Smooth muscle cell (in vitro differentiated cells): ENCODE data around the gene PDE3B. TPM values are rescaled to one million over a fixed set of nuclear protein-coding genes. Genes with fewer than 3 reads are reported as not detected.

Source experiments
- DNase-seq: peaks from one replicate; lab custom pipeline; 2025; ENCODE audit not compliant: unreplicated experiment; lab: John Stamatoyannopoulos, UW
- H2AFZ ChIP-seq: fragments of 200-600 bp; sonication (generic); 2 replicates; pipeline ENCODE4 v1.6.0; 2016; ENCODE audit warnings: antibody characterized with exemption, low read depth, mild to moderate bottlenecking
- H3F3A ChIP-seq: fragments of 200-600 bp; sonication (generic); 2 replicates; pipeline ENCODE4 v1.6.0; 2017; ENCODE audit warnings: antibody characterized with exemption, low read depth
- H3K27ac ChIP-seq: fragments of 200-600 bp; sonication (generic); 2 replicates; pipeline ENCODE4 v1.5.1; 2016; ENCODE audit warnings: low read depth, mild to moderate bottlenecking
- H3K27me3 ChIP-seq: fragments of 200-600 bp; sonication (generic); 2 replicates; pipeline ENCODE4 v1.6.1; 2016; ENCODE audit warnings: low read depth, mild to moderate bottlenecking
- H3K36me3 ChIP-seq: fragments of 200-600 bp; sonication (generic); 2 replicates; pipeline ENCODE4 v1.5.1; 2016; ENCODE audit warnings: low read depth
- H3K4me1 ChIP-seq: fragments of 200-600 bp; sonication (generic); 2 replicates; pipeline ENCODE4 v1.5.1; 2016; ENCODE audit warnings: low read depth
- H3K4me2 ChIP-seq: fragments of 200-600 bp; sonication (generic); 2 replicates; pipeline ENCODE4 v1.6.0; 2016; ENCODE audit warnings: mild to moderate bottlenecking
- H3K4me3 ChIP-seq: fragments of 200-600 bp; sonication (generic); 2 replicates; pipeline ENCODE4 v1.5.1; 2016; ENCODE audit warnings: mild to moderate bottlenecking
- H3K79me2 ChIP-seq: fragments of 200-600 bp; sonication (generic); 2 replicates; pipeline ENCODE4 v1.6.0; 2016; ENCODE audit warnings: low read depth, mild to moderate bottlenecking
- H3K9ac ChIP-seq: fragments of 200-600 bp; sonication (generic); 2 replicates; pipeline ENCODE4 v1.6.0; 2016; ENCODE audit warnings: low read depth
- H3K9me3 ChIP-seq: fragments of 200-600 bp; sonication (generic); replicated peaks from 2 replicates; pipeline ENCODE4 v1.5.1; 2016; ENCODE audit warnings: low read depth
- H4K20me1 ChIP-seq: fragments of 200-600 bp; sonication (generic); 2 replicates; pipeline ENCODE4 v1.6.0; 2016; ENCODE audit warnings: low read depth
- WGBS: methylation state at CpG from one replicate; pipeline ENCODE4 v1.1.7; 2016; ENCODE audit warnings: low lambda C conversion rate; 5-methylcytosine and 5-hydroxymethylcytosine counted together
- polyA plus RNA-seq: library from polyadenylated mRNA; unstranded; fragments of >200 nt; fragmentation: Nextera tagmentation; extraction: Ambion mirVana; gene quantifications from 2 replicates; pipeline ENCODE4 v1.2.1, GENCODE V29; 2016
- total RNA-seq: library from RNA; depleted of rRNA; stranded (reverse); fragments of >200 nt; gene quantifications from 2 replicates; pipeline ENCODE4 v1.2.3, GENCODE V29; 2014
- TF ChIP-seq, protein P1 (sequence below): fragments of 200-600 bp; sonication (generic); IDR thresholded peaks from 2 replicates; pipeline ENCODE4 v1.5.1; 2017; ENCODE audit warnings: borderline replicate concordance, mild to moderate bottlenecking, antibody characterized with exemption; ENCODE audit not compliant: insufficient read depth, poor library complexity, severe bottlenecking

The PDE3B gene
- total and polyA plus RNA-seq, 2 experiments from 2014 or later, result 1.7 to 1.8 TPM

GRCh38 chr11:14854057-14854456 is 210.5 kb downstream of the PDE3B start:
- no peak overlapping the region for H3K4me2 ChIP-seq
- H3K4me1 ChIP-seq, result no peaks in the 10 kb centered on the region
- H2AFZ ChIP-seq, result no peak overlapping the region
- no peaks in the 10 kb centered on the region for H3K27me3 ChIP-seq
- no peaks in the 10 kb centered on the region for H3F3A ChIP-seq
- H3K9me3 ChIP-seq, result no peaks in the 10 kb centered on the region
- H3K9ac ChIP-seq, result no peak overlapping the region
- H3K36me3 ChIP-seq, result no peaks in the 10 kb centered on the region
- no peaks in the 10 kb centered on the region for H3K79me2 ChIP-seq
- DNase-seq, result no peak
- H3K4me3 ChIP-seq, result no peak overlapping the region
- H4K20me1 ChIP-seq, result no peaks in the 10 kb centered on the region
- TF ChIP-seq, protein P1, sequence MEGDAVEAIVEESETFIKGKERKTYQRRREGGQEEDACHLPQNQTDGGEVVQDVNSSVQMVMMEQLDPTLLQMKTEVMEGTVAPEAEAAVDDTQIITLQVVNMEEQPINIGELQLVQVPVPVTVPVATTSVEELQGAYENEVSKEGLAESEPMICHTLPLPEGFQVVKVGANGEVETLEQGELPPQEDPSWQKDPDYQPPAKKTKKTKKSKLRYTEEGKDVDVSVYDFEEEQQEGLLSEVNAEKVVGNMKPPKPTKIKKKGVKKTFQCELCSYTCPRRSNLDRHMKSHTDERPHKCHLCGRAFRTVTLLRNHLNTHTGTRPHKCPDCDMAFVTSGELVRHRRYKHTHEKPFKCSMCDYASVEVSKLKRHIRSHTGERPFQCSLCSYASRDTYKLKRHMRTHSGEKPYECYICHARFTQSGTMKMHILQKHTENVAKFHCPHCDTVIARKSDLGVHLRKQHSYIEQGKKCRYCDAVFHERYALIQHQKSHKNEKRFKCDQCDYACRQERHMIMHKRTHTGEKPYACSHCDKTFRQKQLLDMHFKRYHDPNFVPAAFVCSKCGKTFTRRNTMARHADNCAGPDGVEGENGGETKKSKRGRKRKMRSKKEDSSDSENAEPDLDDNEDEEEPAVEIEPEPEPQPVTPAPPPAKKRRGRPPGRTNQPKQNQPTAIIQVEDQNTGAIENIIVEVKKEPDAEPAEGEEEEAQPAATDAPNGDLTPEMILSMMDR, result no peak
- H3K27ac ChIP-seq, result no peak overlapping the region

DNA sequence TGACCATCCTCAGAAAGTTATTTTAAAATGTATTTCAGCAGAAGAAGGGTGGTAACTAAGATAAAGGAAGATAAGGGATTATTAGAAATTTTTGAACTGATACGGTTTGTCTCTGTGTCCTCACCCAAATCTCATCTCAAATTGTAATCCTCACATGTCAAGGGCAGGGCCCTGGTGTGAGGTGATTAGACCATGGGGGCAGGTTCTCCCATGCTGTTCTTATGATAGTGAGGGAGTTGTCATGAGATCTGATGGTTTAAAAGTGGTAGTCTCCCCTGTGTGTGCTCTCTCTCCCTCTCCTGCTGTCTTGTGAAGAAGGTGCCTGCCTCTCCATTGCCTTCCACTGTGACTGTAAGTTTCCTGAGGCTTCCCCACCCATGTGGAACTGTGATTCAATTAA is 212.3 kb downstream of the PDE3B start:
- 91% methylated on average over 1 of the region's 1 CpG for WGBS
- Histone ChIP-seq H4K20me1 (no peaks in the 10 kb centered on the region), H3K79me2 (no peaks in the 10 kb centered on the region)

GRCh38 chr11:14857621-14858020 is 214.0 kb downstream of the PDE3B start:
- no peaks in the 10 kb centered on the region for H3K4me1 ChIP-seq
- no peaks in the 10 kb centered on the region for H3F3A ChIP-seq
- no peak overlapping the region for H2AFZ ChIP-seq
- no peaks in the 10 kb centered on the region for H3K27me3 ChIP-seq
- H4K20me1 ChIP-seq, result no peaks in the 10 kb centered on the region
- no peak overlapping the region for H3K4me3 ChIP-seq
- no peak overlapping the region for H3K9ac ChIP-seq
- no peaks in the 10 kb centered on the region for H3K9me3 ChIP-seq
- TF ChIP-seq, protein P1, result no peak
- no peaks in the 10 kb centered on the region for H3K36me3 ChIP-seq
- no peaks in the 10 kb centered on the region for H3K79me2 ChIP-seq
- no peak for DNase-seq
- H3K4me2 ChIP-seq, result no peak overlapping the region
- 92% methylated on average over 3 of the region's 3 CpGs for WGBS
- H3K27ac ChIP-seq, result no peak overlapping the region

More for the DNA sequence above, 212.3 kb downstream of the PDE3B start:
- Histone ChIP-seq H3K4me1 (no peaks in the 10 kb centered on the region), H3K9ac (no peak overlapping the region), H3K27ac (no peak overlapping the region), H3F3A (no peaks in the 10 kb centered on the region), H2AFZ (no peak overlapping the region), H3K36me3 (no peaks in the 10 kb centered on the region), H3K4me2 (no peak overlapping the region), H3K9me3 (no peaks in the 10 kb centered on the region), H3K27me3 (no peaks in the 10 kb centered on the region), H3K4me3 (no peak overlapping the region)
- TF ChIP-seq, protein P1, result no peak
- no peak for DNase-seq

DNA sequence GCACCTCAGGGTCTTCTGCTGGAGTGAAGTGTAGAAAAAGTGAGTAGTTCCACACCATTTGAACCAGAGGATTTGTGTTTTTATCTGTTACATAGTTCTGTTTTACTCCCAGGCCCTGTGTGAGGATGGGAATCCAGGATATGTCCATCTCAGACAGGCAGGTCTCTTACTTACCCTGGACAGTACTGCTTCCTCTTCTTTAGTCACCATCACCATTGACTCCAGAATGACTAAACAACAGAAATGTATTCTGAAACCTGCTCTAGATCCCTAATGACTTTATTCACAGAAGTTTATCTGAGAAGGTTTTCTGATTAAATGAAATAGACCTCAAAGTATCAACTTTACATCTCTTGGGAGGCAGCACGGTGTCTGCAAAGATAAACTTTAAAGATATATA is 214.8 kb downstream of the PDE3B start:
- H3K79me2 ChIP-seq, result no peaks in the 10 kb centered on the region
- no peak overlapping the region for H3K9ac ChIP-seq
- H3F3A ChIP-seq, result no peaks in the 10 kb centered on the region
- no peaks in the 10 kb centered on the region for H3K27me3 ChIP-seq
- H4K20me1 ChIP-seq, result no peaks in the 10 kb centered on the region
- WGBS, result 100% methylated on average over 1 of the region's 1 CpG
- no peak overlapping the region for H2AFZ ChIP-seq
- H3K27ac ChIP-seq, result no peak overlapping the region
- no peak overlapping the region for H3K4me2 ChIP-seq
- H3K9me3 ChIP-seq, result no peaks in the 10 kb centered on the region
- TF ChIP-seq, protein P1, result no peak
- H3K36me3 ChIP-seq, result no peaks in the 10 kb centered on the region
- H3K4me3 ChIP-seq, result no peak overlapping the region
- H3K4me1 ChIP-seq, result no peaks in the 10 kb centered on the region
- no peak for DNase-seq
